Stimulated activated naive CD8-positive, alpha-beta T cell treated with anti-CD3 and anti-CD28 coated beads, Interleukin-15, amount 100 ng/mL, for 72 hours (primary cell): ENCODE measurements around the gene KCNMA1.
A peak's percentile ranks its signal among the peaks of the same experiment; 100 is the strongest.

ENCODE experiments used
- ATAC-seq: fragments of 150-1000 bp; cut with Tn5 transposase; 2 replicates; pipeline ENCODE4 v1.10.0; 2021; ENCODE audit warnings: mild to moderate bottlenecking, moderate library complexity
- DNase-seq, 2 donors: peaks; one replicate each; pipeline ENCODE4 v3.0.0; 2021 to 2022
- H3K27ac Mint-ChIP-seq, 2 donors: one replicate each; pipeline ENCODE4 v1.8.0; 2022; ENCODE audit warnings: mild to moderate bottlenecking in 2 of 2, mixed read lengths in 2 of 2, moderate library complexity in 2 of 2
- H3K27me3 Mint-ChIP-seq: one replicate; pipeline ENCODE4 v1.8.0; 2022; ENCODE audit warnings: mixed read lengths
- H3K4me1 Mint-ChIP-seq: one replicate; pipeline ENCODE4 v1.8.0; 2022; ENCODE audit warnings: mild to moderate bottlenecking, mixed read lengths
- H3K4me3 Mint-ChIP-seq, 2 donors: one replicate each; pipeline ENCODE4 v1.8.0; 2022; ENCODE audit warnings: mild to moderate bottlenecking in 2 of 2, mixed read lengths in 2 of 2, moderate library complexity in 1 of 2
- H3K9me3 Mint-ChIP-seq, 2 donors: one replicate each; pipeline ENCODE4 v1.8.0; 2022; ENCODE audit warnings: mixed read lengths in 2 of 2

KCNMA1 gene

GRCh38 chr10:77159538-77160110 lies 478.0 kb downstream of the KCNMA1 start:
- H3K27ac Mint-ChIP-seq: no peak overlapping the region
- no peak overlapping the region for H3K4me3 Mint-ChIP-seq
- ATAC-seq (no peak), DNase-seq (no peak)
- H3K9me3 Mint-ChIP-seq: no peaks in the 10 kb centered on the region
- no peaks in the 10 kb centered on the region for H3K4me1 Mint-ChIP-seq
- peaks cover 48% of the 10 kb centered on the region for H3K27me3 Mint-ChIP-seq

- H3K4me1 Mint-ChIP-seq: no peaks in the 10 kb centered on the region
- ATAC-seq: no peak
These were observed 478.9 kb downstream of the KCNMA1 start for GRCh38 chr10:77158666-77159065.

GRCh38 chr10:77157248-77158019 lies 480.2 kb downstream of the KCNMA1 start:
- no peak for ATAC-seq
- peaks cover 38% of the 10 kb centered on the region for H3K27me3 Mint-ChIP-seq
- no peak overlapping the region for H3K27ac Mint-ChIP-seq
- no peaks in the 10 kb centered on the region for H3K4me1 Mint-ChIP-seq
- no peaks in the 10 kb centered on the region for H3K9me3 Mint-ChIP-seq
- no peak for DNase-seq
- no peak overlapping the region for H3K4me3 Mint-ChIP-seq

More at GRCh38 chr10:77158666-77159065, 478.9 kb downstream of the KCNMA1 start:
- no peaks in the 10 kb centered on the region for H3K9me3 Mint-ChIP-seq
- H3K4me3 Mint-ChIP-seq: no peak overlapping the region
- peaks cover 42% of the 10 kb centered on the region for H3K27me3 Mint-ChIP-seq
- no peak overlapping the region for H3K27ac Mint-ChIP-seq
- no peak for DNase-seq

GRCh38 chr10:77156406-77156879 lies 481.2 kb downstream of the KCNMA1 start:
- H3K4me1 Mint-ChIP-seq: no peaks in the 10 kb centered on the region
- no peak overlapping the region for H3K27ac Mint-ChIP-seq
- H3K9me3 Mint-ChIP-seq: no peaks in the 10 kb centered on the region
- ATAC-seq: no peak
- H3K4me3 Mint-ChIP-seq: no peak overlapping the region
- H3K27me3 Mint-ChIP-seq: peaks cover 38% of the 10 kb centered on the region
- DNase-seq: no peak

- H3K4me1 Mint-ChIP-seq: no peaks in the 10 kb centered on the region
- no peaks in the 10 kb centered on the region for H3K9me3 Mint-ChIP-seq
- ATAC-seq (no peak), DNase-seq (no peak)
- no peak overlapping the region for H3K4me3 Mint-ChIP-seq
- peak overlapping the region in 1 of 2 donors; percentile 59 for H3K27ac Mint-ChIP-seq
- H3K27me3 Mint-ChIP-seq: peaks cover 15% of the 10 kb centered on the region
These were observed 485.4 kb downstream of the KCNMA1 start for GRCh38 chr10:77152256-77152655.

- Mint-ChIP-seq H3K4me3 (no peak overlapping the region), H3K4me1 (no peaks in the 10 kb centered on the region)
- no peak for ATAC-seq
These were observed 486.2 kb downstream of the KCNMA1 start for GRCh38 chr10:77151408-77151807.

GRCh38 chr10:77149706-77150105 lies 487.9 kb downstream of the KCNMA1 start:
- no peak for ATAC-seq
- no peak for DNase-seq
- H3K4me3 Mint-ChIP-seq: no peak overlapping the region
- H3K4me1 Mint-ChIP-seq: no peaks in the 10 kb centered on the region
- H3K27ac Mint-ChIP-seq: no peak overlapping the region
- H3K27me3 Mint-ChIP-seq: peaks cover 4% of the 10 kb centered on the region
- H3K9me3 Mint-ChIP-seq: no peaks in the 10 kb centered on the region

More at GRCh38 chr10:77151408-77151807, 486.2 kb downstream of the KCNMA1 start:
- Mint-ChIP-seq H3K9me3 (no peaks in the 10 kb centered on the region), H3K27me3 (peaks cover 15% of the 10 kb centered on the region), H3K27ac (no peak overlapping the region)
- DNase-seq: no peak

DNA sequence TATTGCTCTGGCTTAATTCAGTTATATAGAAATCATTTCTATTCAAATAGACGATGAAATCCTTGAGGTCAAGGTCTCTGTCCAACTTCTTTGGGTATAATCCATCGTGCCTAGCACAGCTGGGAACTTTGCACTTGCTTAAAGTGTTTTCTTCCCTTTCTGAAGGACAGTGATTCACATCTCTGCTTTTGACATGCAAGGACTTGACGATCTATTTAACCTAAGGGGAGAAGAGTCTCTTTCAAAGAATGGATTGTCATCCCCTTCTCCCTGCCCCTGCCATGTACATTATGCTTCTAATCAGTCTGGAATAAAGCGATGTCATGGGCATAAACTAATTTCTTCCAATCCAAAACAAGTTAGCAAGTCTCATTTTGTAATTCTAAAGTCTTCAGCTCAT lies 488.6 kb downstream of the KCNMA1 start:
- DNase-seq: no peak
- Mint-ChIP-seq H3K27ac (no peak overlapping the region), H3K4me1 (no peaks in the 10 kb centered on the region), H3K4me3 (no peak overlapping the region), H3K27me3 (no peaks in the 10 kb centered on the region), H3K9me3 (no peaks in the 10 kb centered on the region)
- ATAC-seq: no peak

DNA sequence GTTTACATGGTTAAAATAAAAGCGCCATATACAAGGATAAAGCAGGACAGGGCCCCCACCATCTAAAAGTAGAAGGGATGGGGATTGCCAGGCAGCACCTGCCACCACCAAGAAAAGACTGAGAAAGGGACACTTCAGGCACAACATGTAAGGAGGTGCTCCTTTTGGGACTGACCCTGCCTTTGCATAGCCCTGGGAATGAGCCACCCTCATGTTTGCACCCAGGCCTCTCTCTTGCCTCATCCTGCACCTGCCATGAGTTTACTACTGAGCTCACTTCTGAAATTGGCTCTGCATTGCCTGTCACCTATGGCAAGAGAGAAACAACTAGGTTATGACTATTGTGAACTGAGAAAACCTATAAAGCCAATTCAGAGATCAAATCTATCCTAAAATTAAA lies 489.7 kb downstream of the KCNMA1 start:
- ATAC-seq: no peak
- H3K4me1 Mint-ChIP-seq: no peaks in the 10 kb centered on the region
- no peaks in the 10 kb centered on the region for H3K9me3 Mint-ChIP-seq
- no peak for DNase-seq
- no peak overlapping the region for H3K27ac Mint-ChIP-seq
- no peak overlapping the region for H3K4me3 Mint-ChIP-seq
- no peaks in the 10 kb centered on the region for H3K27me3 Mint-ChIP-seq

DNA sequence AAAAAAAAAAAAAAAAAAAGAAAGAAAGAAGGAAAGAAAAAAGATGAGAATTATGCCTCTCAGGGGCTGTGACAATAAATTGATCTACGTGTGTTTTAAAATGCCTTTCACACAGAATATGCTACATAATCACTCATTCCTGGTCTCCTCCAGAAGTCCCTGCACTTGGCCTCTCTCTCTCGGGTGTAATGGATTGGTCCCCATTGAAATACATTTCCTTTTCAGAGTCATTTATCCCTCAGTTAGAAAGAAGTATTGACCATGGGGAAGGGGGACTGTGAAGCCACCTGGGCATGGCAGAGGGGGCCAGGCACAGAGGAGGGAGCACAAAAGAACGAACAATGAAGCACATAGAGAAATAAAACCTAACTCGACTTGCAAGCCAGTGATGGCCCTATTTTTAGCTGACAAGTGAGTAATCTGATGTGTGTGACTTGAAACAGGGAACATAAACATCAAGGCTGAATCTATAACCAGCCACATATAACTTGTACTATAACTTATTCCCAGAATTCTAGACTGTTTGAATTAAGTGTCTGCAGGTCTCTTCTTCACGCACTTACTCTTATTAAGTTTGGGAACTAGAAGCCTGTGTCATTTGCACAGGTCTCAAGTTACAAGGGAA lies 490.8 kb downstream of the KCNMA1 start:
- H3K27ac Mint-ChIP-seq: no peak overlapping the region
- ATAC-seq (no peak), DNase-seq (no peak)
- H3K27me3 Mint-ChIP-seq: no peaks in the 10 kb centered on the region
- H3K9me3 Mint-ChIP-seq: no peaks in the 10 kb centered on the region
- H3K4me3 Mint-ChIP-seq: no peak overlapping the region
- no peaks in the 10 kb centered on the region for H3K4me1 Mint-ChIP-seq

DNA sequence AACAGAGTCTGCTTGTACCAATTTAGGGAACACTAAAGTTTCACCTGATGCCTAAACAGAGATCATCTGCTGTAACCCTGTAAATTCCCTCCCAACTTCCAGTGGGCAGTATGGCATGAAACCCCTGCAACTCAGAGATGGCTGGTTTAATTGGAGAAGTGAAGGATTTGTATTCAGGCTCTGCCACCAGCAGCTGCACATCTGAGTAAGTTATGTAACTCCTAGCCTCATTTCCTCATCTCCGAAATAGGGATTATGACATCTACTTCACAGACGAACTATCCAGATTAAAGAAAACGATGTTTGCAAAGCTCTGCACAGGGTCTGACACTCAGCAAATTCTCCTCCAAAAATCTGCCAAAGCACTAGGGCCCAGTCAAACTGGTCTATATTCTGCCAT lies 493.0 kb downstream of the KCNMA1 start:
- no peak overlapping the region for H3K4me3 Mint-ChIP-seq
- H3K9me3 Mint-ChIP-seq: no peaks in the 10 kb centered on the region
- peaks cover 11% of the 10 kb centered on the region for H3K27me3 Mint-ChIP-seq
- DNase-seq: no peak
- H3K4me1 Mint-ChIP-seq: no peaks in the 10 kb centered on the region
- H3K27ac Mint-ChIP-seq: no peak overlapping the region
- ATAC-seq: no peak

DNA sequence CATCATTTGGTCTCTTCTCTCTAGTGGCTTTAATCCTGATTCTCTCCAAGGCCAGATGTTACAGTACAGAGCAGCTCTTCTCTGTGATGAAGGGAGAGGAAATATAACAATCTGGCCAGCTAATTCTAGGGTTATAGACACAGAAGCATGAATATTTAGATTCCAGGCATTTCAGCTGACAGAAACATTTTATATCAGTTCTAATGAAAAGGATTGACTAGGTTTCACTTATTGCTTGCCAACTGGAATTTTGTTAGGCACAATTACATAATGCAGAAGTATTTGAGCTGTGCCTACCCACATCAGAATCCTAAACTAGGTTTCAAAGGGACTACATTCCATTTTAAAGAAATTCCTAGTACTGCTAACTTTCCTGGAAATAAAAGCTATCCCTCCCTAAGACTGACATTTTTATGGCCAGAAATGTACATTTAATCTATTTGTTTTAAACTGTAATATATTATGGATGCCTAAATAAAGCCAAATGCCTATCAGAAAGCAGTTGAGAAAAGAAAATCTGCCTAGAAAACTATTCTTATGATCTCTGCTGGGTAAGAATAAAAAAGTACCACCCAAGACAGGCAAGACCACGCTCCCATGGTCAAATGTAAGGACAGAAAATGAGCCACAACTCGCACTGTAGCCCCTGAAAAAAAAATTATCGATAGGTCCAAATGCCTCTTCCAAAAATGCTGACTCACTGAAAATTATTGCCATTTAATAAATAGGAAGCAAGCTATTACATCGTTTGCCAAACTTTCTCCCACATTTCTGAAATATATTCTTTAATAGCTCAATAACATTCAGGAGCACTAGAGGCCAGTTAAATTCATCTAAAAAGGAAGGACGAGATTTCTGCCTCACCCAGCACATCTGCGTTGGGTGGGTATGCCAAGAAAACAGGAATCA lies 498.1 kb downstream of the KCNMA1 start:
- no peak for DNase-seq
- ATAC-seq: no peak
- no peaks in the 10 kb centered on the region for H3K9me3 Mint-ChIP-seq
- peaks cover 36% of the 10 kb centered on the region for H3K27me3 Mint-ChIP-seq
- no peak overlapping the region for H3K4me3 Mint-ChIP-seq
- no peaks in the 10 kb centered on the region for H3K4me1 Mint-ChIP-seq
- no peak overlapping the region for H3K27ac Mint-ChIP-seq

GRCh38 chr10:77138541-77138940 lies 499.1 kb downstream of the KCNMA1 start:
- H3K4me3 Mint-ChIP-seq: no peak overlapping the region
- no peak for DNase-seq
- no peaks in the 10 kb centered on the region for H3K9me3 Mint-ChIP-seq
- ATAC-seq: no peak
- peak overlapping the region in 1 of 2 donors; percentile 49 for H3K27ac Mint-ChIP-seq
- H3K4me1 Mint-ChIP-seq: no peaks in the 10 kb centered on the region
- H3K27me3 Mint-ChIP-seq: peaks cover 38% of the 10 kb centered on the region

GRCh38 chr10:77135555-77135954 lies 502.1 kb downstream of the KCNMA1 start:
- no peaks in the 10 kb centered on the region for H3K9me3 Mint-ChIP-seq
- H3K27me3 Mint-ChIP-seq: peaks cover 53% of the 10 kb centered on the region
- ATAC-seq (no peak), DNase-seq (no peak)
- no peak overlapping the region for H3K4me3 Mint-ChIP-seq
- H3K27ac Mint-ChIP-seq: no peak overlapping the region
- H3K4me1 Mint-ChIP-seq: no peaks in the 10 kb centered on the region

DNA sequence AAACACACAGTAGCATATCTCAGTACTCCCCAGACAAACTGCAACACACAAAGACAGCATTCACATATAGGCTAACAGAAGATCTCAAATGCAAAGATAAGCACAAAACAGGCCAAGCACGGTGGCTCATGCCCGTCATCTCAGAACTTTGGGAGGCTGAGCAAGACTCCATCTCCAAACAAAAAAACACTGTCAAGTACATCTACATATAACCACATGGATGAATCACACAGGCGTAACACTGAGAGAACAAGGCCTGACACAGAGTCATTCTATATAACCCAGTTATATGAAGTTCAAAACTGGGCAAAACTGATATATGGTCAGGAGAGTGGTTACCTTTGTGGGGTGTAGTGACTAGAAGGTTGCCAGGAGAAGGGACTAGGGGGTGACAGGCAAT lies 506.4 kb downstream of the KCNMA1 start:
- DNase-seq (no peak), ATAC-seq (no peak)
- H3K9me3 Mint-ChIP-seq: no peaks in the 10 kb centered on the region
- H3K4me3 Mint-ChIP-seq: no peak overlapping the region
- H3K27me3 Mint-ChIP-seq: peaks cover 33% of the 10 kb centered on the region
- H3K27ac Mint-ChIP-seq: no peak overlapping the region
- H3K4me1 Mint-ChIP-seq: no peaks in the 10 kb centered on the region
